HG03432 (cell line): ENCODE results near the gene ASB15.

Experiments
- ATAC-seq: cut with Tn5 transposase; IDR thresholded peaks from one replicate; pipeline ENCODE4 v1.9.1; 2021; ENCODE audit warnings: mild to moderate bottlenecking, moderate library complexity; ENCODE audit not compliant: unreplicated experiment

Gene ASB15

DNA sequence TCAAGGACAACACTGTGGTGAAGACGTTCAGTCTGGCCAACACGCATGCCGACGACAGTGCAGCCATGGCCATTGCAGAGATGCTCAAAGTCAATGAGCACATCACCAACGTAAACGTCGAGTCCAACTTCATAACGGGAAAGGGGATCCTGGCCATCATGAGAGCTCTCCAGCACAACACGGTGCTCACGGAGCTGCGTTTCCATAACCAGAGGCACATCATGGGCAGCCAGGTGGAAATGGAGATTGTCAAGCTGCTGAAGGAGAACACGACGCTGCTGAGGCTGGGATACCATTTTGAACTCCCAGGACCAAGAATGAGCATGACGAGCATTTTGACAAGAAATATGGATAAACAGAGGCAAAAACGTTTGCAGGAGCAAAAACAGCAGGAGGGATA, 60.7 kb downstream of the ASB15 start:
- no peak for ATAC-seq

DNA sequence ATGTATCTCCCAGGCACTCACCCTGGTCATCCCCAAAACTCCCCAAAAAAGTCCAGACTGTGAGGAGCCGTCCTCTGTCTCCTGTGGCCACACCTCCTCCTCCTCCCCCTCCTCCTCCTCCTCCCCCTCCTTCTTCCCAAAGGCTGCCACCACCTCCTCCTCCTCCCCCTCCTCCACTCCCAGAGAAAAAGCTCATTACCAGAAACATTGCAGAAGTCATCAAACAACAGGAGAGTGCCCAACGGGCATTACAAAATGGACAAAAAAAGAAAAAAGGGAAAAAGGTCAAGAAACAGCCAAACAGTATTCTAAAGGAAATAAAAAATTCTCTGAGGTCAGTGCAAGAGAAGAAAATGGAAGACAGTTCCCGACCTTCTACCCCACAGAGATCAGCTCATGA, 61.1 kb downstream of the ASB15 start:
- no peak for ATAC-seq

DNA sequence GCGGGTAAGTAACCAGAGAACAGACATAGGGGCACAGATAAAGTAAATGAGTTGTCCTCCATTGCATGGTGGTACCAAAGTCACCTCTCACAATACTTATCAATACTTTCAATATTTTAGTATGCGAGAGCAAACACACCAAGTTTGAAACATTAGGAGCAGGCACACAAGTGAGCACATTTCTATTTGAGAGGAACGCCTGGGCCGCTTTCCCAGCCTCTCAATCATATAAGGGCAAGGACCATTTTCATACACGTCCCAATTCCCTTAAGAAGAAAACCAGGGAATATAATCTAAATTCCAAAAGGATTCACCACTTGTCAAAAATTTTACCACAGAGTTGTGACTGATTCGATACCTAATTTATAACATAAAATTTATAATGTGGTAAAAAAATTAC, 61.6 kb downstream of the ASB15 start:
- ATAC-seq: no peak

DNA sequence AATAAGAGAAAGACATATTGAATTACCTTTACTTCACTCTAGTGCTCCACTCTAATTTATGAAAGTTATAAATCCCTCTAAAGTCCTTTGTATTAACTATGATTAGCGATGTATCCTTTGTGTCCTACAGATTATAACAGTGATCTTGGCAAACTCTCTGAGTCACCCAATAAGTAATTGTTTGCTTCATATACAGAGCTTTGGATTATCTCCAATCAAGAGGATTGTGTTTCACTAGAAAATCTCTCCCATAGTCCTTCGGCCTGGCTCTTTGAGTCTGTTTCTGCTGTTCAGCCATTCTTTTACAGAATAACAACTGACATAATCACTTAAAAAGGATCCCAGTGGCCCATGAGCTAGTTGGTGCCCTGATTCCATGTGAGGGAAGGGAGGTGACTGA, 63.5 kb downstream of the ASB15 start:
- no peak for ATAC-seq

DNA sequence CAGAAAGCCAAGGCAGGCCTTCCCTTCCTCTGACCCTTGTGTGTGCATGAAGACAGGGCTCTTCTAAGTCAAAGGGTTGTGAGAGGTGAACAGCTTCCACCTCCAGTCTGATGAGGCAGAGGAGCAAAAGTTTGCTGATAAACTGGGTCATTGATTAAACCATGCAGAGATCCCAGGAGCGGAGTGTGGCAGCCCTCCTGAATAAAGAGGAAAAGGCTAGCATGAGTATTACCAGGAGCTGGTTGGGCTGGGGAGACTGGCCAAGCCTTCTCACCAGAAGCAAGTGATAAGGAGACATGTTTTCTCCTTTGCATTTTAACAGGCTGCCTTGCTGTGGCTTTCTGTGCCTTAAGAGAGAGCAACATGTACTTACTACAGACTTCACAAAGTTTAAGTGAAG, 64.3 kb downstream of the ASB15 start:
- ATAC-seq: no peak

DNA sequence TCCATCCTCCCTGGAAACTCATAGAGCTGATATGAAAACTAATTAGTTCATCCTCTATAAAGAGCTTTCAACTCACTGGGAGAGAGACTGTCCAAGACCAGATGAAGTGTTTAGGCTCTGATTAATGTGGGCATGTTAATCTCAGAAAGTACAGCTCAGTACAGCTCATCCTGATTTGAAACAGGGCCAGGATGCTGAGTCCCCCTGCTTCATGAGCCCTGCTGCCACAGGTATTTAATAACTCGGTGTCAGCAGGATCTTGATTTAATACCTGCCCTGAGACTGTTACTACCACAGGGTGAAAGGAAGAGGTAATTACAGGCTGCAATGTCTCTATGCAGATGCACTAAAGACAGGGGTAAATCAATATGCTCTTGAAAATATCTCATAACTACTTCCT, 64.9 kb downstream of the ASB15 start:
- ATAC-seq: no peak

DNA sequence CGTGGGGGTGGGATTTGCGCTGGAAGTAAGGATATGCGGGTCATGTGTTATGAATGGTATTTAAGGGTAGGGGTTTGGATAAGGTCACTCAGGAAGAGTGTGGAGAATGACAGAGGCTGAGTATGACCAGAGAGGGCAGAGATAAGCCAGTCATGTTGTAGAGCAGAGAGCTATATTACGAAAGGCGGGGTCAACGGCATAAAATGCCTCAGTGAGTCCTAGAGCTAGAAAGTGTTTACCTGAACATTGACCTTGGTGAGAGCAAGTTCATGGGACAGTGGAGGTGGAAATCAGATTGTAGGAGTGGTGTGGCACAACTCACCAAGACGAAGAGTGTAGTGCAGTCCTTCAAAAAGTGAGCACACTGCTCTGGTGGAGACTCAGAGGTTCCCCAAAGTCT, 67.9 kb downstream of the ASB15 start:
- ATAC-seq: no peak

DNA sequence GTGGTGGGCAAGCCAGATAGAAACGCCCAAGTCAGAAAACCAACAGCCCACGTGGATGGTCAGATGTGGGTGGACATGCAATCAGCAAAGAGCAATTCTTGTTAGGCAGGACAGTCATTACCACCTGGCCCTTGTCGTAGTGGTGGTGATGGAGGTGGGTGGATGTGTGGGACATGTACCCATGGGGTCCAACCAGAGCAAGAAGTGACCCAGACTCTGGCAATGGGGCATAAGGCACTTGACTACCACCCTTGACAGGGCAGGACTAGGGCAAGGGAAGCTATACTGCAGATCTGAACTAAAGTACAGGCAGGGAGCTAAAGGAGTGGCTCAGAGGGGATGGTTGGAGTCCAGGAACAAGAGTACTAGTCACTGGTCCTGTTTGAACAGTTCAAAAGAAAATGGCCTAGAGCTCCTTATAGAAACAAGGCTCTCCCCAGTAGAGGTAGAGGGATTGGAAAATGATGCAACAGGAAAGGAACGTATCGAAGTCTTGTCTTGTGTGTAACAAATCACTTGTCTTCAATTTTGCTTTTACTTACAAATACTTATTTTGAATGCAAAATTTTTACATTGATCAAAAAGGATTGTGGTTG, 71.6 kb downstream of the ASB15 start:
- no peak for ATAC-seq

DNA sequence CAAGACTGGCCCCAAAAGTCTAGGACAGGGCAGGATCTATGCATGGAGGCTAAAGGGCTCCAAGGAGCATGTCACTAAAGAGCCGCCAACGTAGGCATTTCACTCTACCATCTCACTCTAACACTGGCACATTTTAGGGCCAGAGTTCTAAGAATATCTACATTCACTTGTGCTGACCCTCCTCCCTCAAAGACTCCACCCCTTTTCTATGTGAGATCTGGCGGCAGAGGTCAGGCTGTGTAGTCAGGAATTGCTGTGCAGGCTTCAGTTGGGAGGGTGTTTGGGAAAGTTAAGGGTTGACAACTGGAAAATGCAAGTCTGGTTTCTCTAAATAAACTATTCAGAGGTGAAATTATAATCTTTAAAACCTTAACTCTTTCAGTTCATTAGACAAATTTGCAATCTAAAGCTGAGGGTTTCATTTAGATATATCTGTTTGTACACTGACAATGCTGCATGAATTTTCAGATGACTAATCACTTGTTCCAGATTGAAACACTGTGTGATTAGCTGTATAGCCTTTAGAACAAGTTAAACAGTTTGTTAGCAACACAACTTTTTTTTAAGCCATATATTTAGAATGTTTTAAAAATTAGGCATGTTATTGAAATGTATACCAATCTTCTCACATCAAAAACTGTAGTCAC, 72.3 kb downstream of the ASB15 start:
- ATAC-seq: no peak

DNA sequence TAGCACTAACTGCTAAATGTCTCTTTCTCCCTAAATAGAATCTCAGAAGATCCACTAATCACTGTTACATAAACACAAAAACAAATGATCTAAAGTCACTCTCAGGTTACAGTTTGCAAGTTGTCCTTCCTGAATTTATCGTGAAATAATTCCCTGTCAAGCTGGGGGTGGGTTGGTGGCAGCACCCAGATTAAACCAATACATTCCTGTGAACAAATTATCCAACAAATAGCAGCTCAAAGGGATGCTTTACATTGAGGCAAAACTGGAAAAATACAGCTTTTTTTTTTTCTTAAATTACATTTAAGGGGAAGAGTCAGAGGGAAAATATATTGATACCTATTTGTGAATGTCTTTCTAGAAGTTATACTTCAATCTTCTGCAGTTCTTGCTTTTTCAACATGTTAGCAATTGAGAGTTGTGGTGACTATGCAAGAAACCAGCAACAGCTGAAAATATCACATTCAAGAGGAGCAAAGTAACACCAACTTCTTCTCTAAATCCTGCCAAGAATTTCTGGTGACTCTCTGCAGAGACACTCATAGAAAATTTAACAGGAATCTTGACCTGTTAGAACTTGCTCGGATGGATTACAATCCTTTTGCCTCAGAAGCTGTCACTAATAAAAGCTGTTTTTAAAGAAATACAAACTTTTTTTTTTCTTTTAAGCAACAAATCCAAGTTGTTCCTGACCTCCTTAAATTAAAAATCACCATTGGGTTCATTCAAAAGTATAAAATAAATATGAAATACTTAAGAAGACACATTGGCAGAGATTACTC, 73.0 kb downstream of the ASB15 start:
- no peak for ATAC-seq

DNA sequence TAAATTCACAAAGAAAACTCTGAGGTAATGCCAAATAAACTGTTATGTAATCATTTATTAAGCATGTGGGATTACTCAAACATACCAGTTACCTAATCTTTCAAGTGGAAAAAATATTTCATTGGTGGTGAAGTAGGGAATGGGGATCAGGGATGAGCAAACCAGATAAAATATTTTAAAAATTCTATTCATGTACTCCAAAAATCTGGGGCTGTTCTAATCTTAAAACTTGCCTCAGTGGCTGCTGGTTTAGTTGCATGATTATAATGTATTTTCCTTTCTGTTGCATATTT, 73.5 kb downstream of the ASB15 start:
- no peak for ATAC-seq

DNA sequence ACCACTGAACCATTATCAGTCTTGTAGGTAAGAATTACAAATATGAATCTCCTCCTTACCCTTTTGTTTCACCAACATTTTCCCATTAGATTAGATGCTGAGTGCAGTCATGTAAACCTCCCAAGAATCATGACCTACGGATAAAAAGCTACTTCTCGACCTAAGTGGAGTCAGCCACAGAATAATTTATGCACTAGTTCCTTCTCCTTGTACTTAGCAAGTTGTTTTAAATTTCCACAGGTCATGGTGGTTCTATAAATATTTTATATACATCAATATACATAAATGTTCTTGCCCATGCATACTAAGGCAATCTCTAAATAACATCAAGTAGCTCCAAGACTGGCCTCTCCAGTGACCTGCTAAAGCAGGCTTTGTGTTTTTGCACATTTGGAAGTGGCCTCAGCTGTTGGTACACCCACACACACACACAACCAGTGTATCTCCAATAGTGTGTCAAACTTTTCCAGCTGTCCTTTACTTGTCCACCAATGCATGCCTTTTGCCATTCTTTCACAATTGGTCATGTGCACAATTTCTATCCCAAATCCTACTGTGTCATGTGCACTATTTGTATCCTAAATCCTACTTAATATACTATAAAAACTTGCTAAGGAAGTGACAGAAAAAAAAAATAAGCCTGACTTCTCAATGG, 75.6 kb downstream of the ASB15 start:
- ATAC-seq: no peak

DNA sequence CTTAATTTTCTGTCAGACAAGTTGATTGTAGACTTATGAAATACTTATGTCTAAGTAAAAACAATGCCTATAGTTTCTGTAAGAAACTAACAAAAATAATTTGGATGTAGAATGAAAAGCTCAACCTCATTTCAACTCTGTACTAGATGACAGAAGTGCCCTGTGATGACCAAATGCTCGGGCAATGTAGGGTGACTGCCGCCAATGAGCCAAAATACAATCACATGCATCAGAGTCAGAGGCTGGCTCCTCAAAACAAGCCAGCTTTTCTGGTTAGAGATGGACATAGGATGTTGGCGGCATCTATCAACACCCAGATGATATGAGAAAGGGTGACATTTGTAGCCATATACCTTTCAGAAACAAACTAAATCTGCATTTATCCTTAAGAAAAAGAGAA, 78.0 kb downstream of the ASB15 start:
- no peak for ATAC-seq

DNA sequence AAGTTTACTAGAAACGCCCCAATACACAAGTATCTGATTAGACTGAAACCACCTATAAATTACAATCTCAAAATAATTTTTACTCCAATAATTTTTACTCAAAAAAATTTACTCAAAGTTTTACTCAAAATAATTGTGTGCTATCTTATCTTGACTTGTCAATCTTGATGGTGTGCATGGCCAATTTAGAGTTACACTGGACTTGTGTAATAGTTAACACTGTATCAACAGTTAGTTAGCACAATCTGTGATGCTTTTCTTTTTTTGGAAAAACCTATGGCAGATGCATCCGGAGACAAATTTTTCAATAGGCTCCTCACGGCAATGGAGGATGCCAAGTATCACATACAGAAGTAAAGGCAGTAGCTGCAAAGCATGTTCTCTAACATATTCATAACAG, 79.0 kb downstream of the ASB15 start:
- ATAC-seq: no peak

DNA sequence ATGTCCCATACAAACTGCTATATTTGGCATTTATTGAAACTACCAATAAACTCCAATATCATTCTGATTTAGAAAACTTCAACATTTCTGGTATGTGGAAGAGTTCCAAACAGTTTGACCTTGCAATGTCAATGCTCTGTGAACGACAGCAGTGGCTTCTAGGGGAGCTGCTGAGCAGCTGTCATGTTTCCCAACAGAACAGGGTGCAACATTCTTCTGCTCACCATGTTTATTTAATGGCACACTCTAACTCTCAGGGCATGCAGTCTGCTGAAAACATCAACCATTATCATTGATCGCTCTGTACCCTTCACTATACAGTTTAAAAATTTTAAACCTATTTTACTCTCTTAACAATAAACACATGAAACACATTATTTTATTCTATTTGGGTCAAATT, 79.9 kb downstream of the ASB15 start:
- ATAC-seq: no peak

DNA sequence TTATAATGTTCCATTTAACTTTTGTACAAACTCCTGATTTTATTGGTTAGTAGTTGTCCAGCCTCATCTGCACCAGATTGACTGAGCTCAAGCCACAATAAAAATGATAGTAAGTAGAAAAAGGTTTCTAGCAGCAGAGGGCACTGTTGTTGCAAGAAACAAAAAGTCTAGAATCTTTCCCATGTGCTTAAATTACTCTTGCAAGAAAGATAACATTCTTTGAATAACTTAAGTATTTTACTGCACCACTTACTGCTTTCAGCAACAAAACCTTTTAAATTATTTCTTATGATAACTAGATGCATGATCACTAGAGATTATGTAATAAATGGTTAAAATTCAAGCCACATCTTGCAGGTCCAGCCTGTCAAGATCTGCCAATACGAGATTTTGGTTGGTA, 81.1 kb downstream of the ASB15 start:
- ATAC-seq: peak; percentile 74

DNA sequence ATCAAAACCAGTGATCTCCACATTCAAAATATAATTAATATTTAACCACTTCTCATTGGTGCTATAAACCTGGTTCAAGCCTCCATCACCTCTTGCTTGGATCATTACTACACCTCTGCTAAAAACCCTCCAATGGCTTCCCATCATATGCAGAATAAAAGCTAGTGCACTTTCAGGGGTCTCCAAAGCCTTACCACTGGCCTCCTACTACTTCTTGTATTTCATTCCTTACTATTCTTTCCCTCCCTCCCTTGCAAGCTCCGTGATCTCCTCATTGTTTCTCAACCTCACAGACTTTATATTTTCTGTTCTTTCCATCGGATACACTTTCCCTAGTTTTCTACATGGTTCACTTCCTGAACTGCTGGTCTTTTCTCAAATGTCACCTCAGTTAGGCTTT, 85.5 kb downstream of the ASB15 start:
- no peak for ATAC-seq

DNA sequence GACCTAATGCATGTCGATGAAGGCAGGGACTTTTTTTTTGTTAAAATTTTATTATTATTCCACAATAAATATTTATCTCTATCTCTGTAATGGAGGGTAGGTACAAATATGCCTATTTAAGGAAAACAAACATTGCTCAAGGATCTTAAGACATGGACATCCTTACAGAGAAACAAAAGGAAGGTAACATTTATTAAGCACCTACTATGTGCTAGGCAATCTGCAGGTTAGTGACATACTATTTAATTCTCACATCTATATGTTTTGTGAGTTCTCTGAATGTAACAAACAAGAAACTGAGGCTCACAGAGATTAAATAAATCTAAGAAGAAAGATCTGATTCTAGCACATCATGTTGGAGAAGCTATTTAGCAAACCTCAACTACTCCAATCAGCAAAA, 86.1 kb downstream of the ASB15 start:
- ATAC-seq: no peak
